HepG2 (cell line): Measurements from ENCODE around the gene QPCT. TPM values are rescaled to one million over a fixed set of nuclear protein-coding genes. Genes with fewer than 3 reads are reported as not detected.

ENCODE experiments used
- ATAC-seq: fragments of 200-7000 bp; cut with Tn5 transposase; 3 replicates; pipeline ENCODE4 v1.9.1; 2020; ENCODE audit warnings: mild to moderate bottlenecking, moderate library complexity
- BruUV-seq: library from RNA; stranded (reverse); fragments of 400-500 nt; replicated peaks from 2 replicates; lab custom pipeline; 2021; lab: Mats Ljungman, UMichigan
- CTCF ChIA-PET: fragments of 300-600 bp; formaldehyde crosslinking; extraction: SDS; loops from one replicate; lab custom pipeline; 2021; ENCODE audit warnings: low total read pairs, inconsistent platforms, low intra/inter-chr PET ratio; lab: Yijun Ruan, JAX
- POLR2A ChIA-PET: fragments of 350-600 bp; sonication (Branson Sonifier 250); formaldehyde crosslinking; loops from one replicate; lab custom pipeline; 2020; ENCODE audit warnings: antibody characterized with exemption, inconsistent platforms; lab: Yijun Ruan, JAX
- DNase-seq: peaks from one replicate; pipeline ENCODE4 v3.0.0-alpha.2; 2015; ENCODE audit warnings: low spot score
- FAIRE-seq: peaks from 3 replicates; lab custom pipeline; 2011; peaks lifted over from hg19 to GRCh38; lab: Jason Lieb, UNC
- H2AFZ ChIP-seq: one replicate; pipeline ENCODE4 v1.6.1; 2011; ENCODE audit warnings: low read length, inconsistent platforms
- H3K27ac ChIP-seq: fragments of 300-600 bp; 3 replicates; pipeline ENCODE4 v1.8.0; 2011; ENCODE audit warnings: mixed run types, mild to moderate bottlenecking, mixed read lengths, low read length, inconsistent platforms; ENCODE audit not compliant: insufficient read depth; ENCODE audit errors: extremely low read length
- H3K27me3 ChIP-seq, 2 experiments: fragments of 200-600 bp in 1 of 2; 2 replicates in 1 of 2; 3 replicates in 1 of 2; pipeline versions ENCODE4 v1.6.0 to v1.8.0; 2011; ENCODE audit warnings: low read length in 2 of 2, mild to moderate bottlenecking in 2 of 2, moderate library complexity in 2 of 2, inconsistent platforms in 1 of 2; ENCODE audit not compliant: insufficient read depth in 2 of 2, control insufficient read depth in 1 of 2
- H3K36me3 ChIP-seq, 2 experiments: fragments of 200-600 bp in 1 of 2; replicated peaks in 1 of 2; 2 replicates in 1 of 2; 3 replicates in 1 of 2; pipeline versions ENCODE4 v1.5.1 to v1.8.0; 2011; ENCODE audit warnings: low read length in 2 of 2, inconsistent platforms in 1 of 2; ENCODE audit not compliant: insufficient read depth in 2 of 2, control insufficient read depth in 1 of 2
- H3K4me1 ChIP-seq: 2 replicates; pipeline ENCODE4 v1.5.1; 2012; ENCODE audit warnings: low read length, inconsistent platforms; ENCODE audit not compliant: insufficient read depth
- H3K4me2 ChIP-seq: 2 replicates; pipeline ENCODE4 v1.6.0; 2011; ENCODE audit warnings: low read depth, low read length, inconsistent platforms
- H3K4me3 ChIP-seq, 3 experiments: fragments of 200-600 bp in 1 of 3; sonication (generic), shearing (Covaris generic) in 1 of 3; replicated peaks in 1 of 3; 2 replicates each; pipeline ENCODE4 v1.5.1; 2011 to 2016; ENCODE audit warnings: low read length in 3 of 3, inconsistent platforms in 2 of 3, low read depth in 2 of 3, mild to moderate bottlenecking in 2 of 3, control low read depth in 1 of 3, mixed read lengths in 1 of 3; ENCODE audit not compliant: insufficient read depth in 1 of 3
- H3K79me2 ChIP-seq: one replicate; pipeline ENCODE4 v1.6.1; 2011; ENCODE audit warnings: low read length, inconsistent platforms; ENCODE audit not compliant: insufficient read depth
- H3K9ac ChIP-seq: 2 replicates; pipeline ENCODE4 v1.6.0; 2011; ENCODE audit warnings: mild to moderate bottlenecking, low read depth, low read length, inconsistent platforms; ENCODE audit not compliant: insufficient read depth
- H3K9me3 ChIP-seq: 2 replicates; pipeline ENCODE4 v1.5.1; 2012; ENCODE audit warnings: mild to moderate bottlenecking, low read length
- H4K20me1 ChIP-seq: 2 replicates; pipeline ENCODE4 v1.6.0; 2011; ENCODE audit warnings: inconsistent platforms, mild to moderate bottlenecking, low read length, moderate library complexity; ENCODE audit not compliant: insufficient read depth
- BHLHE40 ChIP-seq: IDR thresholded peaks from 2 replicates; pipeline ENCODE4 v1.6.1; 2011; ENCODE audit warnings: low read length, improper control_type of control experiment
- BRCA1 ChIP-seq: sonication (generic); formaldehyde crosslinking; IDR thresholded peaks from 2 replicates; pipeline ENCODE4 v1.4.0; 2020; ENCODE audit warnings: missing genetic modification reagents
- CHCHD3 ChIP-seq: sonication (generic); formaldehyde crosslinking; IDR thresholded peaks from 2 replicates; pipeline ENCODE4 v1.8.0; 2022; ENCODE audit warnings: mild to moderate bottlenecking, missing genetic modification reagents, moderate library complexity
- HDAC6 ChIP-seq: fragments of 200-600 bp; sonication (generic); IDR thresholded peaks from 2 replicates; pipeline ENCODE4 v1.7.0; 2017; ENCODE audit warnings: mild to moderate bottlenecking, antibody characterized with exemption, low read length, low read depth
- JUN ChIP-seq: sonication (generic); formaldehyde crosslinking; IDR thresholded peaks from 2 replicates; pipeline ENCODE4 v1.4.0; 2020; ENCODE audit warnings: mild to moderate bottlenecking, missing genetic modification reagents
- NR3C1 ChIP-seq: sonication (generic); formaldehyde crosslinking; IDR thresholded peaks from 2 replicates; pipeline ENCODE4 v1.4.0; 2020; ENCODE audit warnings: missing genetic modification reagents
- PBX2 ChIP-seq: IDR thresholded peaks from 2 replicates; pipeline ENCODE4 v1.6.1; 2016; ENCODE audit warnings: control low read depth
- PHF21A ChIP-seq: sonication (generic); formaldehyde crosslinking; IDR thresholded peaks from 2 replicates; pipeline ENCODE4 v1.5.0; 2020; ENCODE audit warnings: mild to moderate bottlenecking, missing genetic modification reagents
- REST ChIP-seq, 2 experiments: IDR thresholded peaks; 2 replicates each; pipeline ENCODE4 v1.6.1; 2011 to 2012; ENCODE audit warnings: low read length in 2 of 2, borderline replicate concordance in 1 of 2, low read depth in 1 of 2, mild to moderate bottlenecking in 1 of 2, moderate library complexity in 1 of 2
- RORA ChIP-seq: sonication (generic); formaldehyde crosslinking; IDR thresholded peaks from 2 replicates; pipeline ENCODE4 v1.5.0; 2020; ENCODE audit warnings: mild to moderate bottlenecking, missing genetic modification reagents, moderate library complexity
- SIN3A ChIP-seq: IDR thresholded peaks from 2 replicates; pipeline ENCODE4 v1.6.1; 2011; ENCODE audit warnings: low read depth, mild to moderate bottlenecking, control low read depth, low read length, borderline replicate concordance
- SNAPC2 ChIP-seq: sonication (generic); formaldehyde crosslinking; IDR thresholded peaks from 2 replicates; pipeline ENCODE4 v1.8.1; 2022; ENCODE audit warnings: mild to moderate bottlenecking, missing genetic modification reagents
- ZNF615 ChIP-seq: sonication (generic); formaldehyde crosslinking; IDR thresholded peaks from 2 replicates; pipeline ENCODE4 v1.5.0; 2020; ENCODE audit warnings: mild to moderate bottlenecking, missing genetic modification reagents, borderline replicate concordance
- ZNF619 ChIP-seq: sonication (generic); formaldehyde crosslinking; IDR thresholded peaks from 2 replicates; pipeline ENCODE4 v1.4.0; 2020; ENCODE audit warnings: mild to moderate bottlenecking, missing genetic modification reagents
- ZNF883 ChIP-seq: sonication (generic); formaldehyde crosslinking; IDR thresholded peaks from 2 replicates; pipeline ENCODE4 v1.5.1; 2020; ENCODE audit warnings: mild to moderate bottlenecking, missing genetic modification reagents; ENCODE audit errors: not compliant biosample characterization
- ZSCAN22 ChIP-seq: sonication (generic); formaldehyde crosslinking; IDR thresholded peaks from 2 replicates; pipeline ENCODE4 v1.4.0; 2020; ENCODE audit warnings: mild to moderate bottlenecking, missing genetic modification reagents
- WGBS: methylation state at CpG from one replicate; pipeline ENCODE4 v1.1.6; 2017; ENCODE audit warnings: low lambda C conversion rate; 5-methylcytosine and 5-hydroxymethylcytosine counted together
- in situ Hi-C: cut with HindIII; loops from 2 replicates; pipeline ENCODE4 v1.10.0; 2017; ENCODE audit warnings: low pct_unique_long_range_greater_than_20kb; ENCODE audit not compliant: extremely low pct_ligation_motif_present
- intact Hi-C: fragments of 100-400 bp; cut with micrococcal nuclease; formaldehyde crosslinking; loops from one replicate; pipeline ENCODE4 v1.10.0; 2022; ENCODE audit not compliant: unreplicated experiment
- polyA plus RNA-seq, 8 experiments: library from polyadenylated mRNA; depleted of rRNA in 3 of 8; stranded (reverse) in 7 of 8; unstranded in 1 of 8; fragments of >200 nt; fragmentation: Illumina TruSeq in 4 of 8; extraction: Trizol in 4 of 8; gene quantifications; 2 replicates each; pipeline versions ENCODE4 v1.2.1 to v1.2.3, GENCODE V29; 2011 to 2016; ENCODE audit warnings: low read depth in 4 of 8, missing spikeins in 1 of 8, mixed read lengths in 1 of 8; ENCODE audit not compliant: insufficient read depth in 1 of 8
- total RNA-seq, 5 experiments: library from RNA; depleted of rRNA; stranded (reverse); fragments of >200 nt; fragmentation: Illumina TruSeq; extraction: Trizol; gene quantifications; 2 replicates each; pipeline ENCODE4 v1.2.3, GENCODE V29; 2016; ENCODE audit warnings: low read depth in 1 of 5
- TF ChIP-seq, protein P1 (sequence below): IDR thresholded peaks from 2 replicates; pipeline ENCODE4 v1.6.1; 2016; ENCODE audit warnings: missing biosample characterization, missing genetic modification reagents, low read depth

Gene QPCT
- total and polyA plus RNA-seq, 2 of the 13 experiments (the other 11 are each of a cell fraction or from before 2014, with no cell fraction given) = 0.77 to 1.2 TPM

DNA sequence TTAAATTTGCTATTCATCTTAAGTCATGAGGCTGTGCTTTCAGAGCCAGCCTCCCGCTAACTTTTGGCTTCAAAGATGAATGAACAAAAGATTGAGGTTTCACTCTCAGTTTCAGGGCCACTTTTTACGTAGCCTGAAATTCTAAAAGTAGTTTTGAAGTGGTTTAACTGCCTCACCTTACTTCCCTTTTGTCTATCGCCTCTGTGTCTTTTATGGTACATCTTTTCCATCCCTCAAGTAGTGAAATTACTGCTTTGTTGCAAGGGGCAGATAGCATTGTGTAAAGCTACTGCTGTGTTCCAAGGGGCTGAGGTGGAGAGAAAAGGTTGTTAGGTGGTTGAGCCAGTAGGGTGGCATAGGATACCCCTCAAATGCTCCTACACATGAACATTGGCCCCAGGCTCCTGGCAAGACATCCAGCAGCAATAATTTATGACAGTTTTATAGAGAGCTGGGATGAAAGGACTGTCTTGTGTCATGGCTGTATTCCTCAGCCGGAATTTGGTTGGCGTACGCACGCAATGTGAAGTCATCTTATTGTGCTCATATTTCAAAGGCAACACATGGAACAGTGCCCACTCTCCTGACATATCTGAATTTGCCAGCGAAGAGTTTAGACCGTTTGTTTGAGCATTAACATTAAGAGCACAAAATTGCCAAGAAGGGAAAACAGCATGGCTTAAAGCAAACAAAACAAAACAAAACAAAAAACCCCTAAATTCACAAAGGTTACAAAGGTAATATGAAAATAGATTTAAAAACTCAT, 32.2 kb downstream of the QPCT start (continued):
- TF ChIP-seq ZNF883 (CRISPR knock-in tag) = no peak
- no peak for TF ChIP-seq ZSCAN22
- TF ChIP-seq BHLHE40 = no peak
- TF ChIP-seq ZNF619 (CRISPR knock-in tag) = no peak
- no peak for TF ChIP-seq HDAC6
- TF ChIP-seq CHCHD3 (CRISPR knock-in tag) = no peak
- TF ChIP-seq ZNF615 (CRISPR knock-in tag) = no peak
- no peak for TF ChIP-seq PBX2 (CRISPR knock-in tag)
- no peak for TF ChIP-seq SNAPC2 (CRISPR knock-in tag)
- TF ChIP-seq NR3C1 (CRISPR knock-in tag) = no peak
- no peak for TF ChIP-seq BRCA1
- TF ChIP-seq, all 625 proteins: peak for 0

GRCh38 chr2:37377187-37377532, 32.7 kb downstream of the QPCT start:
- H3K9me3 ChIP-seq = no peaks in the 10 kb centered on the region
- no peak overlapping the region for H2AFZ ChIP-seq
- no peak overlapping the region for H3K27ac ChIP-seq
- intact Hi-C loops = no loop called here
- ChIA-PET CTCF (no interaction called here), POLR2A (no interaction called here)
- H3K4me3 ChIP-seq = no peak overlapping the region
- ATAC-seq = no peak
- 16% methylated on average over 3 of the region's 3 CpGs for WGBS
- no peak overlapping the region for H3K4me2 ChIP-seq
- no peak for DNase-seq
- H3K36me3 ChIP-seq = no peaks in the 10 kb centered on the region
- no TSS peak for BruUV-seq
- peaks cover 12% of the 10 kb centered on the region for H3K4me1 ChIP-seq
- 0 out of 5 replicates have a peak, but pooled peaks cover 0 to 3% of the 10 kb centered on the region in 2 experiments for H3K27me3 ChIP-seq
- no peaks in the 10 kb centered on the region for H4K20me1 ChIP-seq
- no peaks in the 10 kb centered on the region for H3K79me2 ChIP-seq
- H3K9ac ChIP-seq = no peak overlapping the region
- no peak for FAIRE-seq
- in situ Hi-C loops = no loop called here
- TF ChIP-seq REST (IDR thresholded peaks at IDR 0.05; ENCODE audit: borderline replicate concordance in 1 of 2, low read depth in 1 of 2, low read length in 2 of 2) (no peak), PHF21A (no peak), RORA (CRISPR knock-in tag) (no peak), SIN3A (no peak), JUN (no peak)
- TF ChIP-seq, protein P1, sequence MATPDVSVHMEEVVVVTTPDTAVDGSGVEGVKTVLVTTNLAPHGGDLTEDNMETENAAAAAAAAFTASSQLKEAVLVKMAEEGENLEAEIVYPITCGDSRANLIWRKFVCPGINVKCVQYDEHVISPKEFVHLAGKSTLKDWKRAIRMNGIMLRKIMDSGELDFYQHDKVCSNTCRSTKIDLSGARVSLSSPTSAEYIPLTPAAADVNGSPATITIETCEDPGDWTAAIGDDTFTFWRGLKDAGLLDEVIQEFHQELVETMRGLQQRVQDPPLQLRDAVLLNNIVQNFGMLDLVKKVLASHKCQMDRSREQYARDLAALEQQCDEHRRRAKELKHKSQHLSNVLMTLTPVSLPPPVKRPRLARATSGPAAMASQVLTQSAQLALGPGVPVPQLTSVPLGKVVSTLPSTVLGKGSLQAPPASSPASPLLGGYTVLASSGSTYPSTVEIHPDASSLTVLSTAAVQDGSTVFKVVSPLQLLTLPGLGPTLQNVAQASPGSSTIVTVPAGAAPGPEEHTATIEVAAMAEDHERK = no peak
